PC-3 (cell line): Measurements from ENCODE around the gene SEC31A.

ENCODE experiments used
- CTCF ChIP-seq: fragments of 300-600 bp; sonication (generic); conservative IDR thresholded peaks from 2 replicates; pipeline ENCODE4 v1.5.1; 2017; ENCODE audit warnings: antibody characterized with exemption, low read depth, mild to moderate bottlenecking, low read length
- EZH2 ChIP-seq: fragments of 300-600 bp; sonication (generic); IDR thresholded peaks from one replicate; pipeline ENCODE4 v1.6.1; 2017; ENCODE audit warnings: antibody characterized with exemption, mild to moderate bottlenecking, low read length; ENCODE audit not compliant: unreplicated experiment
- EZH2phosphoT487 ChIP-seq: fragments of 300-600 bp; sonication (generic); IDR thresholded peaks from 2 replicates; pipeline ENCODE4 v1.6.1; 2018; ENCODE audit warnings: mild to moderate bottlenecking, antibody characterized with exemption, low read length, borderline replicate concordance

GRCh38 chr4:82797040-82797404, 93.9 kb downstream of the SEC31A start:
- no peak for TF ChIP-seq CTCF
- no peak for TF ChIP-seq EZH2phosphoT487
- no peak for TF ChIP-seq EZH2
